ENCODE measurements around the gene ZNF701. TPM values are rescaled to one million over a fixed set of nuclear protein-coding genes. Genes with fewer than 3 reads are reported as not detected.

ZNF701 gene
- 0.14 to 0.28 TPM (median 0.20 TPM) in 5 replicates for total RNA-seq (2022; extraction: Qiagen RNA extraction)

GRCh38 chr19:52570000-52570861 is at the start of gene ZNF701:
TSS of gene ZNF701 (plus strand) at chr19:52570287. CDS start at chr19:52574148, 3,861 bp downstream.

DNA sequence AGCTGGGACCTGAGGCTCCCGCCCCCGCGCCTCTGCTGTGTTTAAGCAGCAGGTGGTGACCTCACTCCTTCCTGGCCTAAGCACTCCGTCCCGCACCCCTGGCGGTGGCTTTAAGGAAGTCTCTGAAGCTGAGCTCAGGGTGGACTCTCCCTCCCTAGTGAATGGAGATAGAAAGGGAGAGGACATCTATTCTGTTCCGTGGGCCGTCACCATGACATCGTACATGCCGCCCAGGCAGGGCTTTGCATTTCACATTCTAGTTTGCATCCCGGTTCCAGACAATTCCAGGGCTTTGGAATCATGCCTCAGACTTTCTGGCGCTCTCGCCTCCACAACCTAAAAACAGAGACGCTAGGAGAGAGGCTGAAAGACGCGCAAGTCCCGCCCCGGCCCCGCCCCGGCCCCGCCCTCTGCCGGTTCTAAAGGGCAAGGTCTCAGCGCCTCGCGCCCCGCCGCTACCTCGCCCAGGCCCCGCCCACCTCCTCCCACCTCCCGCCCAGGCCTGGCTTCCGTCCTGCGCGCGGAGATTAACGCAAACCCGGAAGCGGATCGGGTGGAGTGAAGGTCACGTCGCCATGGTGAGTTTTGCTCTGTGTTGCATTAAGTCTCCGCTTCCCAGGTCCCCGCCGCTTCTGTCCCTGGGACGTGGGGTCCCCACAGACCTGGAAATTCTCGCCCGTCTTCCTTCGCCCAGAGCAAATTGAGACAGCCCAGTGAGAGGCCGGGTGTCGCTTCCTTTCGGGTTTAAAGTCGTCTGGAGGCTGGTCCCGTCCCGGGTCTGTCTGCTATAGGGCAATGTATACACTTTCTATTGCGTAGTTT is 42.7 kb upstream of the ZNF701 start, which contains the start of gene ZNF808:
Gene ZNF808 (plus strand): TSS at position 535 of the 822 bp plus-strand sequence. CDS start 15,617 bp downstream, outside the sequence.

Other genes with a start within 250 kb of the ZNF701 start
- gene ZNF610, start 234.0 kb upstream of the ZNF701 start, total RNA-seq (2022; extraction: Qiagen RNA extraction) = not detected in 5 replicates
- 0.69 to 0.90 TPM (median 0.77 TPM) in 5 replicates for gene ZNF880, start 200.4 kb upstream of the ZNF701 start, total RNA-seq (2022; extraction: Qiagen RNA extraction)
- 0.12 to 0.23 TPM (median 0.16 TPM) in 3 of 5 replicates, not detected in the others for gene ZNF528, start 172.4 kb upstream of the ZNF701 start, total RNA-seq (2022; extraction: Qiagen RNA extraction)
- not detected in 5 replicates for gene ZNF534, start 141.1 kb upstream of the ZNF701 start, total RNA-seq (2022; extraction: Qiagen RNA extraction)
- gene ZNF578, start 116.7 kb upstream of the ZNF701 start, total RNA-seq (2022; extraction: Qiagen RNA extraction) = not detected in 5 replicates
- 0.07 to 0.17 TPM (median 0.11 TPM) in 4 of 5 replicates, not detected in the other for gene ZNF808, start 42.6 kb upstream of the ZNF701 start, total RNA-seq (2022; extraction: Qiagen RNA extraction)
- 0.06 to 0.20 TPM (median 0.11 TPM) in 5 replicates for gene ZNF83, start 68.1 kb downstream of the ZNF701 start, total RNA-seq (2022; extraction: Qiagen RNA extraction)
- 2.3 to 4.1 TPM (median 3.1 TPM) in 5 replicates for gene ZNF611, start 164.8 kb downstream of the ZNF701 start, total RNA-seq (2022; extraction: Qiagen RNA extraction)
- 0.06 to 0.29 TPM (median 0.24 TPM) in 5 replicates for gene ZNF600, start 216.5 kb downstream of the ZNF701 start, total RNA-seq (2022; extraction: Qiagen RNA extraction)

Measured in A549 treated with Hydrocortisone at 1 μM for 4 hours (cell line).